SIG-M5 (cell line): ENCODE results near the gene ITGB3.

Experiments
- DNase-seq: peaks from one replicate; lab custom pipeline; 2025; lab: John Stamatoyannopoulos, UW

ITGB3 gene

DNA sequence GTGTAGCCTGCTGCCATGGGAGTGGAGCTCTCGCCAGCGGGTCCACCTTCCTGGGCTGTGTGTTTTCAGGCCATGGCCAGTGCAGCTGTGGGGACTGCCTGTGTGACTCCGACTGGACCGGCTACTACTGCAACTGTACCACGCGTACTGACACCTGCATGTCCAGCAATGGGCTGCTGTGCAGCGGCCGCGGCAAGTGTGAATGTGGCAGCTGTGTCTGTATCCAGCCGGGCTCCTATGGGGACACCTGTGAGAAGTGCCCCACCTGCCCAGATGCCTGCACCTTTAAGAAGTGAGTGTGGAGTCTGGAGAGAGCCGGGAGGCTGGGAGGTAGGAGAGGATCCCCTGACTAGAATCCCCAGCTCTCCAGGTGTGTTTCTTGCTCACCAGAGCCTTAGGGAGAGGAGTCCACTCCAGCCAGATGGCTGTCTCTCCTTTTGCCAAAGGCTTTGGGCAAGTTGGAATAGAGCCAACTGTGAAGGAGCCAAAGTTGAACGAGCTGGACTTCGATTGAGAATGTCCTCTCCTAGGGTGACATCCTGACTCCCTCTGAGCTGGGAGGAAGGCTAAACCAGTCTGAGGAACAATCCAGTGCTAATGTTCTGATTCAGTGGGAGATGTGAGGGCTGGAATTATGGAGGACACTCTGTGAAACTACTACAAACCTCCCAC is 45.7 kb downstream of the ITGB3 start:
- DNase-seq = no peak

GRCh38 chr17:47300718-47301117 is 47.1 kb downstream of the ITGB3 start:
- DNase-seq = no peak

GRCh38 chr17:47301161-47301560 is 47.5 kb downstream of the ITGB3 start:
- DNase-seq = no peak

GRCh38 chr17:47301831-47302230 is 48.2 kb downstream of the ITGB3 start:
- no peak for DNase-seq

- no peak for DNase-seq
These were observed 50.6 kb downstream of the ITGB3 start for GRCh38 chr17:47304186-47304585.

- DNase-seq = no peak
These were observed 51.8 kb downstream of the ITGB3 start for GRCh38 chr17:47305302-47305923.

DNA sequence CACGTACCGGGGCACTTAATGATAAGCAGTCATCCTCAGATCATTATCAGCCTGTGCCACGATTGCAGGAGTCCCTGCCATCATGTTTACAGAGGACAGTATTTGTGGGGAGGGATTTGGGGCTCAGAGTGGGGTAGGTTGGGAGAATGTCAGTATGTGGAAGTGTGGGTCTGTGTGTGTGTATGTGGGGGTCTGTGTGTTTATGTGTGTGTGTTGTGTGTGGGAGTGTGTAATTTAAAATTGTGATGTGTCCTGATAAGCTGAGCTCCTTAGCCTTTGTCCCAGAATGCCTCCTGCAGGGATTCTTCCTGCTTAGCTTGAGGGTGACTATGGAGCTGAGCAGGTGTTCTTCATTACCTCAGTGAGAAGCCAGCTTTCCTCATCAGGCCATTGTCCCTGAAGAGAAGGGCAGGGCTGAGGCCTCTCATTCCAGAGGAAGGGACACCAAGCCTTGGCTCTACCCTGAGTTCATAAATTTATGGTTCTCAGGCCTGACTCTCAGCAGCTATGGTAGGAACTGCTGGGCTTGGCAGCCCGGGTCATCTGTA is 56.6 kb downstream of the ITGB3 start:
- no peak for DNase-seq

DNA sequence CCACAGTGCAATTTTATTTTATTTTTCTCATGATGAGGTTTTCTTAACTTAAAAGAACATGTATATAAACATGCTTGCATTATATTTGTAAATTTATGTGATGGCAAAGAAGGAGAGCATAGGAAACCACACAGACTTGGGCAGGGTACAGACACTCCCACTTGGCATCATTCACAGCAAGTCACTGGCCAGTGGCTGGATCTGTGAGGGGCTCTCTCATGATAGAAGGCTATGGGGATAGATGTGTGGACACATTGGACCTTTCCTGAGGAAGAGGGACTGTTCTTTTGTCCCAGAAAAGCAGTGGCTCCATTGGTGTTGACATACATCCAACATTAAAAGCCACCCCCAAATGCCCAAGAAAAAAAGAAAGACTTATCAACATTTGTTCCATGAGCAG is 57.8 kb downstream of the ITGB3 start:
- DNase-seq = no peak

- DNase-seq = no peak
These were observed 62.0 kb downstream of the ITGB3 start for GRCh38 chr17:47315451-47316266.

GRCh38 chr17:47316311-47316710 is 62.7 kb downstream of the ITGB3 start:
- DNase-seq = no peak

- DNase-seq = no peak
These were observed 63.5 kb downstream of the ITGB3 start for GRCh38 chr17:47317119-47317518.

GRCh38 chr17:47318197-47318918 is 64.7 kb downstream of the ITGB3 start:
- DNase-seq = no peak

DNA sequence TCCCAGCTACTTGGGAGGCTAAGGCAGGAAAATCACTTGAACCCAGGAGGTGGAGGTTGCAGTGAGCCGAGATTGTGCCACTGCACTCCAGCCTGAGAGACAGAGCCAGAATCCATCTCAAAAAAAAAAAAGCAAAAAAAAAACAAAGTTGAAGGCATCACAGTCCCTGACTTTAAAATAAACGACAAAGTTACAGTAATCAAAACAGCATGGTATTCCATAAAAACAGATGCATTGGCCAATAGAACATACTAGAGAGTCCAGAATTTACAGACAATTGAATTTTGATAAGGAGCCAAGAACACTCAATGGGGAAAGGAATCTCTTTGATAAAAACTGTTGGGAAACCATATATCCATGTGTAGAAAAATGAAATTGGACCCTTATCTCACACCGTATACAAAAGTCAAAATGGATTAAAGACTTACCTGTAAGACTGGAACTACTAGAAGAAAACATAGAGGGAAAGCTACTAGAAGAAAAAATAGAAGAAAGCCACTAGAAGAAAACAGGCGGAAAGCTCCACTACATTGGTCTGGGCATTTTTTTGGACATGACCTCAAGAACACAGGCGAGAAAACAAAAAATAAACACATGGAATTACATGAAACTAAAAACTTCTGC is 67.4 kb downstream of the ITGB3 start:
- DNase-seq = no peak

- DNase-seq = peak; percentile 25
These were observed 70.0 kb downstream of the ITGB3 start, which contains the start of gene EFCAB13 for GRCh38 chr17:47323382-47324223. TSS of gene EFCAB13 (plus strand) at chr17:47323955. CDS start at chr17:47328354, 4,399 bp downstream.

DNA sequence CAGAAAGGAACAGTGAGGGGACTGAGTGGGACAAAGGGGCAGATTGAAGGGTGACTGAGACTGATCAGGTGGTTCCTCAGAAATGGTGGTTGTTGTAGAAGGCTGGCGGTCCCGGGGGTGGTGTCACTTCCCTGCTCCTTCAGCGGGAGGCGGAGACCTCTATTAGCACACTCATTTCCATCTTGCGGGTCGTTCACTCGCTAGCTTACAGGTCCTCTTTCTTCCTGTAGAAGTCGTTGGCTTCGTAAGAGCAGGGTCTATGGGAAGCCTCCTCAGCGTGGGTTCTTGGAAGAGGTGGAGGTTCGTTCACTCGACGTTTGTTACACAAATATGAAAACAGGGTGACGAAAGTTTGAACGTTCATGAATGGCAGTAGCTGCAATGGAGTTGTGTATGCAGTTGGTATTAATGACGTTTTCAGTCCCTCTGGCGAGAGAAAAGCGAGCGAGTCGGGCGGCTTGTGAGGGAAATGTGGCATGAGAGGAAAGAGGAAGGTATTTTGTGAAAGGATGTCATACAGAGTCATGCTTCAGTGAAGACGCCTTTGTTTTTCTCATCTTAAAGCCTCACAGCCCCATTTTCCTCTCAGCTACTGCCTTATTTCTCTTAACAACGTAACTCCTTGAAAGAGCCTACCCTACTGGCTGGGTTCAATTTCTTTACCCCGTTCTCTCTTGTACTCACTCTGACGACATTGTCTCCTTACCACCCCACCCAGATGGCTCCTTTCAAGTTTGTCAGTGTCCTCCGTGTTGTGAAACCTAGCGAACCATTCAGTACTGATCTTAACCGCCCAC is 70.8 kb downstream of the ITGB3 start:
- DNase-seq = peak; percentile 69

DNA sequence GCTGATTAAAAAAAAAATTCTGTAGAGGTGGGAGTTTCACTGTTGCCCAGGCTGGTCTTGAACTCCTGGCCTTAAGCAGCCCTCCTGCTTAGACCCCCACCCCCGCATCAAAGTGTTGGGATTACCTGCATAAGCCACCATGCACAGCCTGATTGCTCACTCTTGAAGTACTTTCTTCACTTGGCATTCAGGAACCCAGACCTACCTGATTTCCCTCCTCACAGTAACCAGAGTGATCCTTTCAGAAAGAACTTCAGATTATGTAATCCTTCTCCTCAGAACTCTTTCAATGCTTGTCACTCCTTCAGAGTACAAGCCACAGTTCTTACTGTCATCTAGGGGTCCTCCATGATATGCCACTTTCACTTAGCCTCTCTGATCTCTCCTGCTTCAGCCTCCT is 71.5 kb downstream of the ITGB3 start:
- no peak for DNase-seq

- DNase-seq = no peak
These were observed 76.9 kb downstream of the ITGB3 start for GRCh38 chr17:47330548-47330947.

DNA sequence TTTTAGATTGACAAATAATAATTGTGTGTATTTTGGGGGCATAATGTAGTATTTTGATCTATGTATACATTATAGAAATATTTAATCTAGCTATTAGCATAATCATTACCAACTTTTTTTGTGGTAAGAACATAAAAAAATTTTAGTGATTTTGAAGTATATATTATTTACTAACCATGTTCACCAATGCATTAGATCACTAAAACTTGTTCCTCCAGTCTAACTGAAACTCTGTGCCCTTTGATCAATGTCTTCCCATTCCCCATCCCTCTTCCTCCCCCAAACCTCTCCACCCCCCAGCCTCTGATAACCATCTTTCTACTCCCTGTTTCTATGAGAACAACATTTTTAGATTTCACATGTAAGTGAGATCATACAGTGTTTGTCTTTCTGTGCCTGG is 78.7 kb downstream of the ITGB3 start:
- DNase-seq = no peak

DNA sequence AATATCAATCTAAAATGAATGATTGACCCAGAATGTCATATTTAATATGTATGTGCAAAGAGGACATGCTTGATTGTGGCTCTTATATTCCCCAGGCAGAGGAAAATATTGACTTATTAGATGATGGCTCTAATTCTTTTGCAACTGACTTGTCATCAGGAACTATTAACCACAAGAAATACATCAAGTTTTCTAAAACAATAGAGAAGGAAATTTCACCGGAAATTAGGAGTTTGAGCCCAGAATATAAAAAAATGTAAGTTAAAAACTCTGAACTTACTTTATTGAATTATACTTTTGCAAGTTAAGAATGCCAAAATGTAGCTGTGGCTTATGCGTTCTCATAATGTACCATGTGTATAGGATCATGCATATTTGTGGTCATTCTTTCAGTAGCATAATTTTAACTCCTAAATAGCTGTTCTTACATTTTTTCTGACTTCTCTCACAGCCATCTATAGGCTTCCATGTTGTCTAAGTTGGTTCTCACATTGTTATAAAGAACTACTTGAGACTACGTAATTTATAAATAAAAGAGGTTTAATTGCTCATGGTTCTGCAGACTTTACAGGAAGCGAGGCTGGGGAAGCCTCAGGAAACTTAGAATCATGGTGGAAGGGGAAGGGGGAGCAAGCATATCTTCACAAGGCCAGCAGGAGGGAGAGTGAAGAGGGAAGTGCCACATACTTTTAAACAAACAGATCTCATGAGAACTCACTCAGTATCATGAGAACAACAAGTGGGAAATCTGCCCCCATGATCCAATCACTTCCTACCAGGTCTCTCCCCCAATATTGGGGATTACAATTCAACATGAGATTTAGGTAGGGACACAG is 81.7 kb downstream of the ITGB3 start:
- no peak for DNase-seq
